ENCODE measurements around the gene EZH1.
"Not testable (repeated sequence)": the region's sequence is repeated elsewhere in the genome, so short reads cannot be mapped to it uniquely, and the experiment has no call there.

The EZH1 gene

GRCh38 chr17:42669977-42670788 is 74.7 kb downstream of the EZH1 start:
- no peak for DNase-seq (ENCODE audit: low read depth)

GRCh38 chr17:42669705-42669976 is 75.2 kb downstream of the EZH1 start:
- DNase-seq (ENCODE audit: low read depth) = no peak

GRCh38 chr17:42667088-42667951 is 77.5 kb downstream of the EZH1 start:
- peak; percentile 60 for DNase-seq (ENCODE audit: low read depth)

DNA sequence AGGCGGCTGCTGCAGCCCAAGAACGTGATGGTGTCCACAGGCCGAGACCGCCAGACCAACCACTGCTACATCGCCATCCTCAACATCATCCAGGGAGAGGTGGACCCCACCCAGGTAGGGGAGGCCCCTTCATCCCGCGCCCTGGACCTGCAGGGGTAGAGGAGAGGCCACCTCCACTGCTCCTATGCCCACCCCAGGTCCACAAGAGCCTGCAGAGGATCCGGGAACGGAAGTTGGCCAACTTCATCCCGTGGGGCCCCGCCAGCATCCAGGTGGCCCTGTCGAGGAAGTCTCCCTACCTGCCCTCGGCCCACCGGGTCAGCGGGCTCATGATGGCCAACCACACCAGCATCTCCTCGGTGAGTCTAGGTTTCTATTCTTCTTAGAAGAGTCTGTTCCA is 78.7 kb downstream of the EZH1 start:
- DNase-seq (ENCODE audit: low read depth) = not testable (repeated sequence)

- DNase-seq (ENCODE audit: low read depth) = no peak
Observed at GRCh38 chr17:42665581-42666001, 79.2 kb downstream of the EZH1 start.

DNA sequence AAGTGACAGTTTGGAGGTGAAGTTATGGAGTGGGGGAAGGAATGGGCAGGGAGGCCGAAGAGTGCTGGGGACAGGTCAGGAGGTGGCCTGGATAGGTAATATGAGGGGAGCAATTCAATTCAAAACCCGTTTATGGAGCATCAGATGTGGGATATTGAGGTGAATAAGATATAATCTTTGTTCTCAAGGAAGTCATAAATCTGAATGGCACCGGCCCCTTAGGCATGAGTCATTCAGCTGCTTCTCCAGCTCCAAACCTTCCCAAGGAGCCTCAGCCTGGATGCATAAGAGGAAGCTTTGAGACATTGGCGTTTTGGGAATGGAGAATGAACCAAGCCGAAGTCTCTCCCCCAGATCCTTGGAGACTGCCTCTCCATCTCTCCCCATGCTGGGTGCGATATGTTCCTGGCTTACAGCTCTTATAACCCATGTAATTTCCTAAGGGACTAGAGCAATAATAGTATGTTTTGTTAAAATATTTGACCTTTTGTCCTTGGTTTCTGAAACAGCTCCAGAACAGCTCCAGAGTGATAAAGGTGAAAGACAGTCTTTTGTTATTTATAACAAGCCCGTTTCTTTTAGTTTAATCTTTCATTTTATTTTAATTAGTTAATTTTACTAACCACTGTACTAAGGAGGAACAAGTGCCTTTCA is 84.0 kb downstream of the EZH1 start:
- no peak for DNase-seq (ENCODE audit: low read depth)

GRCh38 chr17:42659932-42660274 is 84.9 kb downstream of the EZH1 start:
- not testable (repeated sequence) for DNase-seq (ENCODE audit: low read depth)

GRCh38 chr17:42659079-42659931 is 85.5 kb downstream of the EZH1 start, which contains the start of gene TUBG2:
TUBG2 (plus strand) TSS chr17:42659284; CDS start chr17:42659504, 220 bp downstream.
- peak; percentile 59 for DNase-seq (ENCODE audit: low read depth)

DNA sequence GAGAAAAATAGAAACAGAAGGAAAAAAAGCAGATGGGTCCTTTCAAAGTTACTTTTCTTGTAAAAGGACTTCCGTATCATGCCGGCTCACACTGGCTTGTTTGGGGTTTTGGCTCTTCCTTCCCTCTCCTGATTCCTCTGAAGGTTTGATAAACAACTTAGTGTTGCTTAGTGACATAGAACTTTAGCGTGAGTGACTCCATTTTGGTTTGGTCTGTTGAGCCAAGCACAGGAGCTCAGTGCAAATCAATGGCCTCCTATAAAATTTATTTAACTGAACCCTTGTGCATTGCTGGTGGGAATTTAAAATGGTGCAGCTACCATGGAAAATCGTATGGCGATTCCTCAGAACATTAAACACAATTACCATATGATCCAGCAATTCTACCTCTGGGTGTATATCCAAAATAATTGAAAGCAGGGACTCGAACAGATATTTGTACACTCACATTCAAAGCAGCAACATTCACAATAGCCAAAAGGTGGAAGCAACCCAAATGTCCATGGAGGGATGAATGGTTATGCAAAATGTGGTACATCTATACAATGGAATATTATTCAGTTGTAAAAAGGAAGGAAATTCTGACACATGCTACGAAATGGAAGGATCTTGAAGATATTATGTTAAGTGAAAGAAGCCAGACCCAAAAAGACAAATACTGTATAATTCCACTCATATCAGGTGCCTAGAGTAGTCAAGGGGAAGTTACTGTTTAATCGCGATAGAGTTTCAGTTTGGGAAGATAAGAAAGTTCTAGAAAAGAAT is 86.8 kb downstream of the EZH1 start:
- no peak for DNase-seq (ENCODE audit: low read depth)

DNA sequence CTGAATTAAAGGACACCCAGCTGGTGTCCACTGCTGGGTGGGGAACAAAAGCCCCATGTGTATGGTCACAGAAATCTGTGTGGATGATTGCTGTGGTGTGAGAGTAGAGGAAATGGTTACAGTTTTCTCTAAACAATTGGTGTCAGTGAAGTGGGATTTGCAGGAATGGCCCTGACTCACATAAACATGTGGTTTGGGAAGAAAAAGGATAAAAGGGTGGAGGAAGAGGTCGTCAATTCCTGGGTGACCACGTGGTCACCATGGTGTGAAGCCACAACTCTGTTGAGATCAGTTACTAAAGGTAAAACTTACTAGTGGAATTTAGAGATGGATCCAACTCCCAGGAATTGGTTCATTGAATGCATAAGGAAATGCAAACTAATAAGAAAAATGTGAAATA is 89.3 kb downstream of the EZH1 start:
- no peak for DNase-seq (ENCODE audit: low read depth)

- no peak for DNase-seq (ENCODE audit: low read depth)
Observed at GRCh38 chr17:42653179-42654124, 91.4 kb downstream of the EZH1 start.

DNA sequence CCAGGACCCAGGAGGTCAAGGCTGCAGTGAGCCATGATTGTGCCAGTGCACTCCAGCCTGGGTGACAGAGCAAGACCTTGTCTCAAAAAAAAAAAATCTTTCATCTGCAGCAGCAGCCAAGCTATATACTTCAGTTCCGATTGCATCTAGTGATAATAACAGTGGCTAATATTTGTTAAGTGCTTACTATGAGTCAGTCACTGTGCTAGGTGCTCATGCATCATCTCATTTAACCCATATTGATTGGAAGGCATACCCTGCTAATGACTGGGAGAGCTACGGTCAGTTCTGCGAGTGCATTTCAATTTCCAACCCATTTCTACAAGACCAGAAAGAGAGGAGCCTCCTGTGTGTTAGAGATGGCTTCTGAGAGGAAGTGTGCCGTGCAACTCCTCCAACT is 93.4 kb downstream of the EZH1 start:
- DNase-seq (ENCODE audit: low read depth) = no peak
